ENCODE results near the gene RNF225. TPM values are rescaled to one million over a fixed set of nuclear protein-coding genes. Genes with fewer than 3 reads are reported as not detected.
A peak's percentile ranks its signal among the peaks of the same experiment; 100 is the strongest.

RNF225 gene
- total and polyA plus RNA-seq, 9 of the 15 experiments (the other 6 are each of a cell fraction or from before 2014, with no cell fraction given), result 0.33 TPM; not detected in 8

DNA sequence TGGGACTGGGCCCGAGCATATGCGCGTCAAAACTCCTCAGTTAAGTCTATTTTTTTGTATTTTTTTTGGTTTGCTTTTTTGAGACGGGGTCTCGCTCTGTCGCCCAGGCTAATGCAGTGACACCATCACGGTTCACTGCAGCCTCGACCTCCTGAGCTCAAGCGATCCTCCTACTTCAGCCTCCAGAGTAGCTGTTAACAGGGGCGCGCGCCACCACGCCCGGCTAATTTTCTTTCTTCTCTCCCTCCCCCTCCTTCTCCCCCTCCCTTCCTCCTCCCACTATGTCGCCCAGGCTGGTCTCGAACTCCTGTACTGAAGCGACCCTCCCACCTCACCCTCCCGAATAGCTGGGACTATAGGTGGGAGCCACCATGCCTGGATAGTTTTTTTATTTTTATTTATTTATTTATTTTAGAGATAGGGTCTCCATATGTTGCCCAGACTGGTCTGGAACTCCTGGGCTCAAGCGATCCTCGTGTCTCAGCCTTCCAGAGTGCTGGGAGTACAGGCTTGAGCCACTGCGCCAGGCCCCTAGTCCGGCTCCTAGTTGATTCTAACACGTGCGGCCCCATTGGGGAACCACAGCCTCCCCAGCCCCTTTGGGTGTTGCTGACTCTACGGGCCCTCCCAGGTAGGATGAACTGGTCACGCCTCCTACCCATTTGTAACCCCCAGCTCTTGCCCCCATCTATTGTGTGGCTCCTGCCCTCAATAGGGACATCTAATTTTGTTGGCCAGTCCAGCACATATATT, 13.8 kb upstream of the RNF225 start:
- POLR2A ChIA-PET, result interaction anchor here (1.7 kb wide), 1 partner anchor 137 kb away, joined by 3 read pairs; no protein-coding TSS in a partner anchor
- Histone ChIP-seq H3K36me3 (ENCODE audit: control insufficient read depth, insufficient read depth, low read length) (no peaks in the 10 kb centered on the region), H4K20me1 (replicated peaks; ENCODE audit: control insufficient read depth, insufficient read depth, low read length) (no peaks in the 10 kb centered on the region), H3K9ac (ENCODE audit: insufficient read depth in 1 of 2, low read depth in 2 of 2, low read length in 2 of 2) (peak overlapping the region; percentile 77 to 93), H3K4me2 (ENCODE audit: insufficient read depth, low read length) (peak overlapping the region; percentile 99), H3K27me3 (ENCODE audit: control insufficient read depth in 2 of 2, insufficient read depth in 2 of 2, low read length in 2 of 2) (no peaks in the 10 kb centered on the region), H3K9me3 (replicated peaks; ENCODE audit: control insufficient read depth, insufficient read depth, low read depth, low read length) (no peaks in the 10 kb centered on the region), H3K79me2 (ENCODE audit: control insufficient read depth, insufficient read depth, low read length) (peaks cover 30% of the 10 kb centered on the region), H3K4me1 (replicated peaks in 1 of 2; ENCODE audit: control insufficient read depth in 2 of 2, insufficient read depth in 2 of 2, low read length in 2 of 2) (peaks cover 20 to 54% of the 10 kb centered on the region in 2 experiments), H2AFZ (ENCODE audit: low read depth, low read length) (peak overlapping the region; percentile 34), H3K27ac (ENCODE audit: extremely low read depth, low read depth, low read length) (peak overlapping the region; percentile 80), H3K9me1 (ENCODE audit: control insufficient read depth, insufficient read depth, low read length) (no peaks in the 10 kb centered on the region), H3K4me3 (peak overlapping the region; percentile 61)
- 8% methylated on average over 23 of the region's 26 CpGs for WGBS (ENCODE audit: insufficient coverage, low coverage, missing lambda C conversion rate)
- BruUV-seq (replicated peaks), result TSS peak; percentile 45
- ATAC-seq, result no peak
- in situ Hi-C loops (cut with MboI) (no loop called here), intact Hi-C loops (cut with micrococcal nuclease) (loop anchor here (1.0 to 2.0 kb wide), 2 partner anchors 19 to 54 kb away; partner anchors contain the start of gene ZNF497)
- FAIRE-seq, result no peak
- CTCF ChIA-PET (ENCODE audit: low intra/inter-chr PET ratio), result no interaction called here
- no peak for DNase-seq (ENCODE audit: extremely low read depth in 1 of 4, low spot score in 3 of 4)
- TF ChIP-seq MXI1 (IDR thresholded peaks at IDR 0.05; ENCODE audit: low read depth, low read length), result no peak
- no peak for TF ChIP-seq RAD21 (CRISPR knock-in tag; conservative IDR thresholded peaks at IDR 0.05 in 1 of 2, IDR thresholded peaks at IDR 0.05 in 1 of 2)
- TF ChIP-seq SAFB (IDR thresholded peaks at IDR 0.05; ENCODE audit: borderline replicate concordance, low read depth, low read length), result no peak
- TF ChIP-seq CHD1 (IDR thresholded peaks at IDR 0.05; ENCODE audit: low read length), result peak; percentile 29
- peak; percentile 47 for TF ChIP-seq SMARCA5 (IDR thresholded peaks at IDR 0.05)
- TF ChIP-seq BRF2 (IDR thresholded peaks at IDR 0.05; ENCODE audit: borderline replicate concordance, insufficient read depth, insufficient read length), result no peak
- TF ChIP-seq GABPB2 (CRISPR knock-in tag; conservative IDR thresholded peaks at IDR 0.05), result no peak
- TF ChIP-seq TCF7 (IDR thresholded peaks at IDR 0.05; ENCODE audit: borderline replicate concordance), result no peak; the same call in 1 of the 2 replicates
- TF ChIP-seq CEBPG (CRISPR knock-in tag; IDR thresholded peaks at IDR 0.05), result no peak
- no peak for TF ChIP-seq CEBPG (tag; conservative IDR thresholded peaks at IDR 0.05 in 1 of 2, IDR thresholded peaks at IDR 0.05 in 1 of 2)
- TF ChIP-seq, protein P1, sequence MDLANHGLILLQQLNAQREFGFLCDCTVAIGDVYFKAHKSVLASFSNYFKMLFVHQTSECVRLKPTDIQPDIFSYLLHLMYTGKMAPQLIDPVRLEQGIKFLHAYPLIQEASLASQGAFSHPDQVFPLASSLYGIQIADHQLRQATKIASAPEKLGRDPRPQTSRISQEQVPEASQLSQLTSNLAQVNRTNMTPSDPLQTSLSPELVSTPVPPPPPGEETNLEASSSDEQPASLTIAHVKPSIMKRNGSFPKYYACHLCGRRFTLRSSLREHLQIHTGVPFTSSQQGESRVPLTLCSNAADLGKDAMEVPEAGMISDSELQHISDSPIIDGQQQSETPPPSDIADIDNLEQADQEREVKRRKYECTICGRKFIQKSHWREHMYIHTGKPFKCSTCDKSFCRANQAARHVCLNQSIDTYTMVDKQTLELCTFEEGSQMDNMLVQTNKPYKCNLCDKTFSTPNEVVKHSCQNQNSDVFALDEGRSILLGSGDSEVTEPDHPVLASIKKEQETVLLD (IDR thresholded peaks at IDR 0.05), result peak; percentile 46; the same call in 1 of the 2 replicates
- TF ChIP-seq GTF2B (IDR thresholded peaks at IDR 0.05; ENCODE audit: extremely low read depth, insufficient read length), result no peak
- TF ChIP-seq NFATC3 (IDR thresholded peaks at IDR 0.05), result peak; percentile 49; the same call in 1 of the 2 replicates
- peak; percentile 58 for TF ChIP-seq DPF2 (IDR thresholded peaks at IDR 0.05)
- TF ChIP-seq NONO (IDR thresholded peaks at IDR 0.05; ENCODE audit: low read depth in 2 of 2, low read length in 1 of 2), result no peak
- TF ChIP-seq FOXK2 (conservative IDR thresholded peaks at IDR 0.05 in 1 of 2, IDR thresholded peaks at IDR 0.05 in 1 of 2; ENCODE audit: low read depth in 2 of 2), result no peak
- peak; percentile 93 for TF ChIP-seq ZNF121 (CRISPR knock-in tag; conservative IDR thresholded peaks at IDR 0.05)
- peak; percentile 85; the same call in 1 of the 2 replicates for TF ChIP-seq HLTF (IDR thresholded peaks at IDR 0.05)
- no peak for TF ChIP-seq ZNF644 (tag; IDR thresholded peaks at IDR 0.05; ENCODE audit: low read depth)
- TF ChIP-seq ZNF140 (CRISPR knock-in tag; IDR thresholded peaks at IDR 0.05), result no peak
